ENCODE measurements around the gene TRIM31.

DNA sequence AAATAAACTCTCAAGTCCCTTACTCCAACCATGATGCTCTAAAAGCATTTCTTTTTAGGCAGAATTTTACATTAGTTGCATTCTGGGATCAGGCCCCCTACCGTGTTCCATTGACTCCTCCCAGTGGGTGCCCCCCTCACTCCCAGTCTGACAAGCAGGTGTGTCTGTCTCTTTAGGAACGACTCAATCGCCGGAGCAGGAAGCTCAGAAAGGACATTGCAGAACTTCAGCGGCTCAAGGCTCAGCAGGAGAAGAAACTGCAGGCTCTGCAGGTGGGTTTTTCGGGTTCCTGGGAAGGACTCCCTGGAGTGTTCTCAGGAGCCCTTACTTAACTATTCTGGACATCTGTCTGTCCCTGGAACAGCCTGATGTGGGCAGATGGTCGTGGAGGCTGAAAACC, 32.9 kb upstream of the TRIM31 start:
- TF ChIP-seq CHD4 (IDR thresholded peaks at IDR 0.05; ENCODE audit: borderline replicate concordance) (no peak), POLR2A (IDR thresholded peaks at IDR 0.05; ENCODE audit: low read length) (no peak), NR3C1 (IDR thresholded peaks at IDR 0.05) (no peak), EHMT2 (IDR thresholded peaks at IDR 0.05; ENCODE audit: low read depth) (no peak), EP300 (IDR thresholded peaks at IDR 0.05) (no peak), SMC3 (IDR thresholded peaks at IDR 0.05) (no peak), JUNB (IDR thresholded peaks at IDR 0.05) (no peak), REST (IDR thresholded peaks at IDR 0.05) (no peak), GATA3 (IDR thresholded peaks at IDR 0.05; ENCODE audit: borderline replicate concordance) (no peak)
- TF ChIP-seq, protein P1, sequence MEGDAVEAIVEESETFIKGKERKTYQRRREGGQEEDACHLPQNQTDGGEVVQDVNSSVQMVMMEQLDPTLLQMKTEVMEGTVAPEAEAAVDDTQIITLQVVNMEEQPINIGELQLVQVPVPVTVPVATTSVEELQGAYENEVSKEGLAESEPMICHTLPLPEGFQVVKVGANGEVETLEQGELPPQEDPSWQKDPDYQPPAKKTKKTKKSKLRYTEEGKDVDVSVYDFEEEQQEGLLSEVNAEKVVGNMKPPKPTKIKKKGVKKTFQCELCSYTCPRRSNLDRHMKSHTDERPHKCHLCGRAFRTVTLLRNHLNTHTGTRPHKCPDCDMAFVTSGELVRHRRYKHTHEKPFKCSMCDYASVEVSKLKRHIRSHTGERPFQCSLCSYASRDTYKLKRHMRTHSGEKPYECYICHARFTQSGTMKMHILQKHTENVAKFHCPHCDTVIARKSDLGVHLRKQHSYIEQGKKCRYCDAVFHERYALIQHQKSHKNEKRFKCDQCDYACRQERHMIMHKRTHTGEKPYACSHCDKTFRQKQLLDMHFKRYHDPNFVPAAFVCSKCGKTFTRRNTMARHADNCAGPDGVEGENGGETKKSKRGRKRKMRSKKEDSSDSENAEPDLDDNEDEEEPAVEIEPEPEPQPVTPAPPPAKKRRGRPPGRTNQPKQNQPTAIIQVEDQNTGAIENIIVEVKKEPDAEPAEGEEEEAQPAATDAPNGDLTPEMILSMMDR (IDR thresholded peaks at IDR 0.05): no peak
